Loucy (cell line): Measurements from ENCODE around the gene SPTLC3.

Source experiments
- EZH2phosphoT487 ChIP-seq: fragments of 200-600 bp; IDR thresholded peaks from 2 replicates; pipeline ENCODE4 v1.6.1; 2018; ENCODE audit warnings: antibody characterized with exemption, mild to moderate bottlenecking, moderate library complexity, borderline replicate concordance
- TF ChIP-seq, protein P1 (sequence below): fragments of 200-600 bp; sonication (generic); conservative IDR thresholded peaks from 2 replicates; pipeline ENCODE4 v1.5.1; 2014; ENCODE audit warnings: mild to moderate bottlenecking, antibody characterized with exemption, low read length

DNA sequence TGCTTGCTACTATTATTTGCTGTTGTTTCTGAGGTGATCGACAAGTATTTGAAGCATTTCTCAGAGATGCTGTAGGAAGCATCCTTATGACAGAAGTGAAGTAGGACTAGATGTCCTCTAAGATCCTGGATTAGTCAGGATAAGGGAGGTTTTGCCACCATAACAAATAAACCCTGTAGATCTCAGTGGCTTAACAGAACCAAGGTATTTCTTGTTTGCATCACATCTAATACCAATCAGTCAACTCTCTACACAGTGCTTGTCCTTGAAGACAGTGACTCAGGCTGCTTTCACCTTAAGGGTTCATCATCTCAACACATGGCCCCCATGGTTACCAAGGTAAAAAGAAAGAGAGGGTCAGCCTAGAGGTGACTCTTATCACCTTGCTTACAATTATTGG lies 119.4 kb downstream of the SPTLC3 start:
- TF ChIP-seq, protein P1, sequence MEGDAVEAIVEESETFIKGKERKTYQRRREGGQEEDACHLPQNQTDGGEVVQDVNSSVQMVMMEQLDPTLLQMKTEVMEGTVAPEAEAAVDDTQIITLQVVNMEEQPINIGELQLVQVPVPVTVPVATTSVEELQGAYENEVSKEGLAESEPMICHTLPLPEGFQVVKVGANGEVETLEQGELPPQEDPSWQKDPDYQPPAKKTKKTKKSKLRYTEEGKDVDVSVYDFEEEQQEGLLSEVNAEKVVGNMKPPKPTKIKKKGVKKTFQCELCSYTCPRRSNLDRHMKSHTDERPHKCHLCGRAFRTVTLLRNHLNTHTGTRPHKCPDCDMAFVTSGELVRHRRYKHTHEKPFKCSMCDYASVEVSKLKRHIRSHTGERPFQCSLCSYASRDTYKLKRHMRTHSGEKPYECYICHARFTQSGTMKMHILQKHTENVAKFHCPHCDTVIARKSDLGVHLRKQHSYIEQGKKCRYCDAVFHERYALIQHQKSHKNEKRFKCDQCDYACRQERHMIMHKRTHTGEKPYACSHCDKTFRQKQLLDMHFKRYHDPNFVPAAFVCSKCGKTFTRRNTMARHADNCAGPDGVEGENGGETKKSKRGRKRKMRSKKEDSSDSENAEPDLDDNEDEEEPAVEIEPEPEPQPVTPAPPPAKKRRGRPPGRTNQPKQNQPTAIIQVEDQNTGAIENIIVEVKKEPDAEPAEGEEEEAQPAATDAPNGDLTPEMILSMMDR, result no peak
- no peak for TF ChIP-seq EZH2phosphoT487
